Measurements from ENCODE around the gene ZNF335.

ZNF335 gene

DNA sequence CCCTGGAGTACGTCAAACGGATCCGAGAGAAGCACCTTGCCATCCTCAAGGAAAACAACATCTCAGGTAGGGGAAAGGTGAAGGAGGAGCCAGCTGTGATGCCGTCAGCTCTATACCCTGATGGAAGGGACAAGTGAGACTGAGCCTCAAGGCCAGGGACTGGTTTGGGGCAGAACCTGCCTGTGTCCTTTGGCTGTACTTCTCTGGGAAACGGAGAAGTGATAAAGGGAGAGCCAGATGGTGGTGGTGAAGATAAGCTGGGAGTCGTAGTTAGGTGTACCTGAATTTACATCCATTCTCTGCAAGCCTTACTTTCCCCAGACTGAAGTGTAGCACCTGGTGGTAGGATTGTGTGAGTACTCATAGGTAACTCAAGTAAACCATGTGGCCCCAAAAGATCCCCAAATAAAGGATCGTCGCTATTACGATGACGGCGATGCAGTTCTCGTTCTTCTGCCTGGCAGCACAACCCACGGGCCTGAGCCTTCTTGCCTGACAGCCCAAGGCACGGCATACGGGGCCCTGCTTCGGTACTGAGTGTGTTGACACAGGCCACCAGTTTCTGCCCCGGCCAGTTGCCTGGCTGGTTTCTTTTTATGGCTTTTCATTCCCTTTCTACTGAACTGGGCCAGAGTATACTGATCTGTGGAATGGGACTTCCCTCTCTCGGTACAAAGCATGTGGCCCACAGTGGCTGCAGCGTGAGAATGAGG is 26.9 kb downstream of the ZNF335 start:
- ChIA-PET CTCF (no interaction called here), POLR2A (interaction anchor here (2.3 kb wide), 1 partner anchor 11 kb away, joined by 10 read pairs; the partner anchor contains the start of gene PCIF1)
- no peak for DNase-seq (ENCODE audit: extremely low spot score)
- TF ChIP-seq SUZ12 (IDR thresholded peaks at IDR 0.05) (no peak), BHLHE40 (IDR thresholded peaks at IDR 0.05; ENCODE audit: borderline replicate concordance) (no peak), FOXM1 (IDR thresholded peaks at IDR 0.05; ENCODE audit: borderline replicate concordance) (no peak), CTBP1 (IDR thresholded peaks at IDR 0.05; ENCODE audit: borderline replicate concordance) (no peak), HDGF (IDR thresholded peaks at IDR 0.05; ENCODE audit: borderline replicate concordance) (no peak), FOXA1 (IDR thresholded peaks at IDR 0.05) (no peak), ARNT (IDR thresholded peaks at IDR 0.05) (no peak), SP1 (IDR thresholded peaks at IDR 0.05) (no peak), ELF4 (IDR thresholded peaks at IDR 0.05) (no peak), L3MBTL2 (conservative IDR thresholded peaks at IDR 0.05) (no peak), NFRKB (IDR thresholded peaks at IDR 0.05) (no peak), LEF1 (IDR thresholded peaks at IDR 0.05; ENCODE audit: borderline replicate concordance) (no peak), TARDBP (IDR thresholded peaks at IDR 0.05) (no peak), ZNF384 (IDR thresholded peaks at IDR 0.05) (no peak)
- TF ChIP-seq, protein P1, sequence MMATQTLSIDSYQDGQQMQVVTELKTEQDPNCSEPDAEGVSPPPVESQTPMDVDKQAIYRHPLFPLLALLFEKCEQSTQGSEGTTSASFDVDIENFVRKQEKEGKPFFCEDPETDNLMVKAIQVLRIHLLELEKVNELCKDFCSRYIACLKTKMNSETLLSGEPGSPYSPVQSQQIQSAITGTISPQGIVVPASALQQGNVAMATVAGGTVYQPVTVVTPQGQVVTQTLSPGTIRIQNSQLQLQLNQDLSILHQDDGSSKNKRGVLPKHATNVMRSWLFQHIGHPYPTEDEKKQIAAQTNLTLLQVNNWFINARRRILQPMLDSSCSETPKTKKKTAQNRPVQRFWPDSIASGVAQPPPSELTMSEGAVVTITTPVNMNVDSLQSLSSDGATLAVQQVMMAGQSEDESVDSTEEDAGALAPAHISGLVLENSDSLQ (IDR thresholded peaks at IDR 0.05), result no peak

DNA sequence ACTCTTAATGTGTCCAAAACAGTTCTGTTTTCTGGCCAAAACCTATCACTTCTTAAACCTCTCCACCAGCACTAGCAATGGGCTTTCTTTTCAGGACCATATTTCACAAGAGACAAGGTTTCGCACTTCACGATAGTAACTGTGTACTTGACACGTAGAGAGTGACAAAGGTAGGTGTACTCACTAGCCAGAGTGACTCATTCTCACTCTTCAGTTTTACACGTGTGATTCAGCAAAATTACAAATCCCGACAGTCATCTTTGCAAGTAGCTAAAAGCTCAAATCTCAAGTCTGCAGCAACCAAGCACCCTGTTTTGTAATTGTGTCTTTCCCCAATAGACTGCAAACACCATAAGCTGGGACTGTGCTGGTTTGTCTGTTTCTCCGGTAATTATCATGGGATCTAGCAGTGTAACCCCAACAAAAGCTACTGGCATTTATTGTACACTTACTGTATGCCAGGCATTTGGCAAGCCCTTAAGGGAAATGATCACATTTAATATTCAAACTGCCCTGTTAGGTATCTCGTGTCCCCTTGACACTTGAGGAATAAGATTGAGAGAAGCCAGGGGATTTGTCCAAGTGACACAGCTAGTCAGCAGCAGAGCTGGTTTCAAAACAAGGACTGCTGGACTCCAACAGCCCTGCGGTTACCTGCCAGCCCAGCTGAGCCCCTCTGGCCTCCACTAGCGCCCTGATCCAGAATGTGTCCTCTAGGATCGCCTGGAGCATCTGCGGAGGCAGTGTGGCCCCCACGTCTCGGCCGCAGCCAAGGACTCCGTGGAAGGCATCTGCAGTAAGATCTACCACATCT is 27.6 kb downstream of the ZNF335 start:
- ChIA-PET CTCF (no interaction called here), POLR2A (interaction anchor here (1.0 to 2.3 kb wide), 2 partner anchors 10 to 64 kb away, joined by 3 to 10 read pairs; partner anchors contain the start of gene PCIF1)

DNA sequence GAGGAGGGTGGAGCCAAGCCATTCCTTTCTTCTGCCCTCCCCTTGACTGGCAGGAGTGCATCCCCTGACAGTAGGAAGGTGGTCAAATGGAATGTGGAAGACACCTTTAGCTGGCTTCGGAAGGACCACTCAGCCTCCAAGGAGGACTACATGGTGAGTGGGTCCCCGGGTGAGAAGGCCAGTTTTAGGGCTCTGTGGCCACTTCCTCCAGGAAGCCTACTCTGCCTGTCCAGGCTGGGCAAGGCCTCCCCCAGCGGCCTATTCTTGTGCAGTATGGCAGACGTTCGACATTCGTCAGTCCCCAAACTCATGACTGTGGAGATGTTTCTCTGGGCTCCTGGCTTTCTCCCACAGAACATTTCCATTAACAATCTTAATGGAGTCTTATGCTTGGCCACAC is 28.4 kb downstream of the ZNF335 start:
- no peak for DNase-seq (ENCODE audit: extremely low spot score)
- TF ChIP-seq HDGF (IDR thresholded peaks at IDR 0.05; ENCODE audit: borderline replicate concordance) (no peak), FOXK2 (IDR thresholded peaks at IDR 0.05) (no peak), FOXA1 (IDR thresholded peaks at IDR 0.05) (no peak)
- CTCF ChIA-PET, result no interaction called here
- POLR2A ChIA-PET, result interaction anchor here (1.0 to 2.3 kb wide), 2 partner anchors 9 to 63 kb away, joined by 3 to 10 read pairs; partner anchors contain the start of gene PCIF1

More for the DNA sequence above, 27.6 kb downstream of the ZNF335 start:
- no peak for DNase-seq (ENCODE audit: extremely low spot score)
- no peak for TF ChIP-seq ELF4 (IDR thresholded peaks at IDR 0.05)
- TF ChIP-seq FOXM1 (IDR thresholded peaks at IDR 0.05; ENCODE audit: borderline replicate concordance), result no peak
- TF ChIP-seq NFRKB (IDR thresholded peaks at IDR 0.05), result no peak

DNA sequence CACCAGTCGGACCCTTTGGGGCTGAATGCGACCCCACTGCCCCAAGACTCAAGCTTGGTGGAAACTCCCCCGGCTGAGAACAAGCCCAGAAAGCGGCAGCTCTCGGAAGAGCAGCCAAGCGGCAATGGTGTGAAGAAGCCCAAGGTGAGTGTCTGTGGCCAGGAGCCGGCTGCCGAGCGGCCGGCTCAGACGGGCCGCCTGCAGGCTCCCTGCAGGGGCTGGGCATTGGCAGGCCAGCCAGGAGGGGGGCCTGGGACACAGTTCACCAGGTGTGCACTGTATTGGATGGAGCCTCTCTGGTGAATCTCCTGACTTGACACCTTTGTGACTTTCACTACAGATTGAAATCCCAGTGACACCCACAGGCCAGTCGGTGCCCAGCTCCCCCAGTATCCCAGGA is 31.5 kb downstream of the ZNF335 start:
- DNase-seq (ENCODE audit: extremely low spot score), result no peak
- CTCF ChIA-PET, result interaction anchor here (1.2 kb wide), 1 partner anchor 48 kb away, joined by 3 read pairs; no protein-coding TSS in a partner anchor
- TF ChIP-seq CTBP1 (IDR thresholded peaks at IDR 0.05; ENCODE audit: borderline replicate concordance) (no peak), NFRKB (IDR thresholded peaks at IDR 0.05) (no peak), FOXK2 (IDR thresholded peaks at IDR 0.05) (no peak), ZNF384 (IDR thresholded peaks at IDR 0.05) (no peak), SP1 (IDR thresholded peaks at IDR 0.05) (no peak), FOXA1 (IDR thresholded peaks at IDR 0.05) (no peak), TARDBP (IDR thresholded peaks at IDR 0.05) (no peak), HDGF (IDR thresholded peaks at IDR 0.05; ENCODE audit: borderline replicate concordance) (no peak), L3MBTL2 (conservative IDR thresholded peaks at IDR 0.05) (no peak), ELF4 (IDR thresholded peaks at IDR 0.05) (no peak), ARNT (IDR thresholded peaks at IDR 0.05) (no peak), FOXM1 (IDR thresholded peaks at IDR 0.05; ENCODE audit: borderline replicate concordance) (no peak), SUZ12 (IDR thresholded peaks at IDR 0.05) (no peak)
- TF ChIP-seq, protein P1 (IDR thresholded peaks at IDR 0.05), result no peak
- POLR2A ChIA-PET, result interaction anchor here (1.3 kb wide), 2 partner anchors 9 to 60 kb away, joined by 3 read pairs; no protein-coding TSS in a partner anchor

DNA sequence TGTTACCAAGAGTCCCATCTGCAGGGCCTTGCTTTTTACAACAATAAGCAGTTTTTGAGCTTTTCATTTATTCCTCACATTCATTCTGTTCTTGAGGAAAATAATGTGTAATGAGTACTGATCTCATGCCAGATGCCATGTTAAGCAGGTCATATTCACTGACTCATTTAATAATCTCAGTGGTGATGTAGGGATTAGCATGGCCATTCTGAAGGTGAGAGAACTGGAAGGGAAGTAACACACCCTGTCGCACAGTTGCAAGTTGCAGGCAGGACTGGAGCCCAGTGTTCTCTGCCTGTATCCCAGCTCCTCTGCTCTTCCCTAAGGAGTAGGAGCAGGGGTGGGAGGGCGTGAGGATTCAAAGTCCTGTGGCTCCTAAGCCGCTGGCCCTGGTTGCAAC is 31.9 kb downstream of the ZNF335 start:
- TF ChIP-seq LEF1 (IDR thresholded peaks at IDR 0.05; ENCODE audit: borderline replicate concordance) (no peak), SUZ12 (IDR thresholded peaks at IDR 0.05) (no peak), FOXA1 (IDR thresholded peaks at IDR 0.05) (no peak), NFRKB (IDR thresholded peaks at IDR 0.05) (no peak), FOXM1 (IDR thresholded peaks at IDR 0.05; ENCODE audit: borderline replicate concordance) (no peak), ELF4 (IDR thresholded peaks at IDR 0.05) (no peak), HDGF (IDR thresholded peaks at IDR 0.05; ENCODE audit: borderline replicate concordance) (no peak), FOXK2 (IDR thresholded peaks at IDR 0.05) (no peak), L3MBTL2 (conservative IDR thresholded peaks at IDR 0.05) (no peak), ARNT (IDR thresholded peaks at IDR 0.05) (no peak)
- TF ChIP-seq, protein P1 (IDR thresholded peaks at IDR 0.05), result no peak
- no peak for DNase-seq (ENCODE audit: extremely low spot score)
- CTCF ChIA-PET, result interaction anchor here (1.2 kb wide), 1 partner anchor 48 kb away, joined by 3 read pairs; no protein-coding TSS in a partner anchor
- POLR2A ChIA-PET, result interaction anchor here (1.3 kb wide), 2 partner anchors 9 to 59 kb away, joined by 3 read pairs; no protein-coding TSS in a partner anchor

Measured in HEK293T (cell line).